Amygdala (tissue), 56 donors: ENCODE results near the gene ILDR2.
"Not testable (repeated sequence)": the region's sequence is repeated elsewhere in the genome, so short reads cannot be mapped to it uniquely, and the experiment has no call there.

ENCODE experiments used
- DNase-seq, 56 donors: peaks; one replicate each; lab custom pipeline; 2025; lab: John Stamatoyannopoulos, UW

Gene ILDR2

GRCh38 chr1:166900987-166901386 lies 74.4 kb downstream of the ILDR2 start:
- DNase-seq = no peak

- no peak for DNase-seq
Observed at GRCh38 chr1:166899769-166900168, 75.6 kb downstream of the ILDR2 start.

GRCh38 chr1:166895766-166896165 lies 79.6 kb downstream of the ILDR2 start:
- no peak for DNase-seq

- DNase-seq = no peak
Observed at GRCh38 chr1:166889776-166890175, 85.6 kb downstream of the ILDR2 start.

- DNase-seq = peak in 4 of 56 donors; percentile 4 to 21 (median 14)
Observed at GRCh38 chr1:166888373-166889111, 86.8 kb downstream of the ILDR2 start.

GRCh38 chr1:166884971-166885370 lies 90.4 kb downstream of the ILDR2 start:
- no peak for DNase-seq

- peak in 45 of 56 donors; percentile 5 to 72 (median 32) for DNase-seq
Observed at GRCh38 chr1:166884040-166884642, 91.2 kb downstream of the ILDR2 start.

GRCh38 chr1:166882893-166883292 lies 92.4 kb downstream of the ILDR2 start:
- no peak for DNase-seq

- not testable (repeated sequence) for DNase-seq
Observed at GRCh38 chr1:166878173-166878917, 97.0 kb downstream of the ILDR2 start.

GRCh38 chr1:166876540-166876838 lies 98.9 kb downstream of the ILDR2 start:
- DNase-seq = no peak

GRCh38 chr1:166875734-166876539 lies 99.4 kb downstream of the ILDR2 start, which contains the start of gene TADA1:
TADA1 (minus strand) TSS chr1:166876264; CDS start chr1:166876233, 31 bp downstream.
- peak; percentile 70 to 99 (median 96) for DNase-seq

GRCh38 chr1:166875302-166875733 lies 100.0 kb downstream of the ILDR2 start:
- no peak for DNase-seq

- no peak for DNase-seq
Observed at GRCh38 chr1:166874464-166874863, 100.9 kb downstream of the ILDR2 start.

GRCh38 chr1:166870584-166870983 lies 104.8 kb downstream of the ILDR2 start:
- DNase-seq = no peak

- DNase-seq = no peak
Observed at GRCh38 chr1:166869318-166870099, 105.8 kb downstream of the ILDR2 start.

- DNase-seq = no peak
Observed at GRCh38 chr1:166868639-166869038, 106.7 kb downstream of the ILDR2 start.

- DNase-seq = no peak
Observed at GRCh38 chr1:166865926-166866325, 109.4 kb downstream of the ILDR2 start.

- DNase-seq = no peak
Observed at GRCh38 chr1:166859597-166859996, 115.7 kb downstream of the ILDR2 start.

GRCh38 chr1:166858726-166859419 lies 116.5 kb downstream of the ILDR2 start:
- peak in 49 of 56 donors; percentile 19 to 84 (median 52) for DNase-seq
